ENCODE data around the gene SERPINB12.

DNA sequence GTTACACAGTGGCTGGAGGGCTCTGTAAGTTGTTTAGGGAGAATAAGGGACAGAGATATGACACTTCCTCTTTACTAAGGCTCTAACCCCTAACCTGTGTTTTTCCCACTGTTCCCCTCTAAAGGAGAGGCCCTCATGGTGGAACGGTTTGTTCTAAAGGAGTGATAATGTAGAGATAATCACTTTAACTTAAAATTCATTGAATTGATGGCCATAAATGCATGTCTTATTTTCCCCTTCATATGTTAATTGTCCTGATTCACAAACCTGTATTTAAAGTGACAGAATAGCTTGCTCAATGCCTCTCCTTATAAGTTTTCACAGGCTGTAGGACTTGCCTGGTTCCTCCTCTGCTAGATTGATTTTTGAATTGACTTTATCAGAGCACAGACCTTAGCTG, at the start of gene SERPINB12:
- TF ChIP-seq POLR2A (IDR thresholded peaks at IDR 0.05) (no peak), CTCF (IDR thresholded peaks at IDR 0.05) (no peak), POLR2AphosphoS5 (IDR thresholded peaks at IDR 0.05) (no peak), EP300 (IDR thresholded peaks at IDR 0.05) (no peak)

All from stomach (tissue), 4 donors.